HepG2 (cell line): ENCODE data around the gene ADRA1B. TPM values are rescaled to one million over a fixed set of nuclear protein-coding genes. Genes with fewer than 3 reads are reported as not detected.

ENCODE experiments used
- ATAC-seq: fragments of 200-7000 bp; cut with Tn5 transposase; 3 replicates; pipeline ENCODE4 v1.9.1; 2020; ENCODE audit warnings: mild to moderate bottlenecking, moderate library complexity
- BruUV-seq: library from RNA; stranded (reverse); fragments of 400-500 nt; replicated peaks from 2 replicates; lab custom pipeline; 2021; lab: Mats Ljungman, UMichigan
- CTCF ChIA-PET: fragments of 300-600 bp; formaldehyde crosslinking; extraction: SDS; loops from one replicate; lab custom pipeline; 2021; ENCODE audit warnings: low total read pairs, inconsistent platforms, low intra/inter-chr PET ratio; lab: Yijun Ruan, JAX
- POLR2A ChIA-PET: fragments of 350-600 bp; sonication (Branson Sonifier 250); formaldehyde crosslinking; loops from one replicate; lab custom pipeline; 2020; ENCODE audit warnings: antibody characterized with exemption, inconsistent platforms; lab: Yijun Ruan, JAX
- DNase-seq: peaks from one replicate; pipeline ENCODE4 v3.0.0-alpha.2; 2015; ENCODE audit warnings: low spot score
- FAIRE-seq: peaks from 3 replicates; lab custom pipeline; 2011; peaks lifted over from hg19 to GRCh38; lab: Jason Lieb, UNC
- H2AFZ ChIP-seq: one replicate; pipeline ENCODE4 v1.6.1; 2011; ENCODE audit warnings: low read length, inconsistent platforms
- H3K27ac ChIP-seq: fragments of 300-600 bp; 3 replicates; pipeline ENCODE4 v1.8.0; 2011; ENCODE audit warnings: mixed run types, mild to moderate bottlenecking, mixed read lengths, low read length, inconsistent platforms; ENCODE audit not compliant: insufficient read depth; ENCODE audit errors: extremely low read length
- H3K27me3 ChIP-seq, 2 experiments: fragments of 200-600 bp in 1 of 2; 2 replicates in 1 of 2; 3 replicates in 1 of 2; pipeline versions ENCODE4 v1.6.0 to v1.8.0; 2011; ENCODE audit warnings: low read length in 2 of 2, mild to moderate bottlenecking in 2 of 2, moderate library complexity in 2 of 2, inconsistent platforms in 1 of 2; ENCODE audit not compliant: insufficient read depth in 2 of 2, control insufficient read depth in 1 of 2
- H3K36me3 ChIP-seq, 2 experiments: fragments of 200-600 bp in 1 of 2; replicated peaks in 1 of 2; 2 replicates in 1 of 2; 3 replicates in 1 of 2; pipeline versions ENCODE4 v1.5.1 to v1.8.0; 2011; ENCODE audit warnings: low read length in 2 of 2, inconsistent platforms in 1 of 2; ENCODE audit not compliant: insufficient read depth in 2 of 2, control insufficient read depth in 1 of 2
- H3K4me1 ChIP-seq: 2 replicates; pipeline ENCODE4 v1.5.1; 2012; ENCODE audit warnings: low read length, inconsistent platforms; ENCODE audit not compliant: insufficient read depth
- H3K4me2 ChIP-seq: 2 replicates; pipeline ENCODE4 v1.6.0; 2011; ENCODE audit warnings: low read depth, low read length, inconsistent platforms
- H3K4me3 ChIP-seq, 3 experiments: fragments of 200-600 bp in 1 of 3; sonication (generic), shearing (Covaris generic) in 1 of 3; replicated peaks in 1 of 3; 2 replicates each; pipeline ENCODE4 v1.5.1; 2011 to 2016; ENCODE audit warnings: low read length in 3 of 3, inconsistent platforms in 2 of 3, low read depth in 2 of 3, mild to moderate bottlenecking in 2 of 3, control low read depth in 1 of 3, mixed read lengths in 1 of 3; ENCODE audit not compliant: insufficient read depth in 1 of 3
- H3K79me2 ChIP-seq: one replicate; pipeline ENCODE4 v1.6.1; 2011; ENCODE audit warnings: low read length, inconsistent platforms; ENCODE audit not compliant: insufficient read depth
- H3K9ac ChIP-seq: 2 replicates; pipeline ENCODE4 v1.6.0; 2011; ENCODE audit warnings: mild to moderate bottlenecking, low read depth, low read length, inconsistent platforms; ENCODE audit not compliant: insufficient read depth
- H3K9me3 ChIP-seq: 2 replicates; pipeline ENCODE4 v1.5.1; 2012; ENCODE audit warnings: mild to moderate bottlenecking, low read length
- H4K20me1 ChIP-seq: 2 replicates; pipeline ENCODE4 v1.6.0; 2011; ENCODE audit warnings: inconsistent platforms, mild to moderate bottlenecking, low read length, moderate library complexity; ENCODE audit not compliant: insufficient read depth
- HNF1B ChIP-seq: sonication (generic); formaldehyde crosslinking; IDR thresholded peaks from 2 replicates; pipeline ENCODE4 v1.5.1; 2020; ENCODE audit warnings: mild to moderate bottlenecking, moderate library complexity, missing genetic modification reagents
- NFE2L2 ChIP-seq: fragments of 150-350 bp; IDR thresholded peaks from 2 replicates; pipeline ENCODE4 v1.6.1; 2014; ENCODE audit warnings: low read length
- NFYC ChIP-seq: IDR thresholded peaks from 2 replicates; pipeline ENCODE4 v1.6.1; 2016; ENCODE audit warnings: missing genetic modification reagents, missing compliant biosample characterization
- PTBP1 ChIP-seq: fragments of 200-400 bp; formaldehyde crosslinking; IDR thresholded peaks from 2 replicates; pipeline ENCODE4 v1.6.1; 2018; ENCODE audit warnings: low read length, low read depth; ENCODE audit not compliant: poor library complexity, severe bottlenecking
- SP140L ChIP-seq: sonication (generic); formaldehyde crosslinking; IDR thresholded peaks from 2 replicates; pipeline ENCODE4 v1.4.0; 2020; ENCODE audit warnings: missing genetic modification reagents, borderline replicate concordance
- XBP1 ChIP-seq: sonication (generic); formaldehyde crosslinking; IDR thresholded peaks from 2 replicates; pipeline ENCODE4 v1.5.0; 2020; ENCODE audit warnings: missing genetic modification reagents
- ZFYVE20 ChIP-seq: sonication (generic); formaldehyde crosslinking; IDR thresholded peaks from 2 replicates; pipeline ENCODE4 v1.8.0; 2023; ENCODE audit warnings: low read depth, mild to moderate bottlenecking, moderate library complexity, missing genetic modification reagents, borderline replicate concordance
- ZNF543 ChIP-seq: sonication (generic); formaldehyde crosslinking; IDR thresholded peaks from 2 replicates; pipeline ENCODE4 v1.4.0; 2020; ENCODE audit warnings: mild to moderate bottlenecking, missing genetic modification reagents
- ZNF546 ChIP-seq: sonication (generic); formaldehyde crosslinking; conservative IDR thresholded peaks from 2 replicates; pipeline ENCODE4 v1.8.1; 2023; ENCODE audit warnings: mild to moderate bottlenecking, missing genetic modification reagents
- ZNF550 ChIP-seq: sonication (generic); formaldehyde crosslinking; IDR thresholded peaks from 2 replicates; pipeline ENCODE4 v1.4.0; 2020; ENCODE audit warnings: mild to moderate bottlenecking, missing genetic modification reagents, borderline replicate concordance
- ZNF564 ChIP-seq: sonication (generic); formaldehyde crosslinking; IDR thresholded peaks from 2 replicates; pipeline ENCODE4 v1.8.1; 2023; ENCODE audit warnings: mild to moderate bottlenecking, missing genetic modification reagents
- ZNF720 ChIP-seq: sonication (generic); formaldehyde crosslinking; IDR thresholded peaks from 2 replicates; pipeline ENCODE4 v1.4.0; 2020; ENCODE audit warnings: missing genetic modification reagents
- WGBS: methylation state at CpG from one replicate; pipeline ENCODE4 v1.1.6; 2017; ENCODE audit warnings: low lambda C conversion rate; 5-methylcytosine and 5-hydroxymethylcytosine counted together
- in situ Hi-C: cut with HindIII; loops from 2 replicates; pipeline ENCODE4 v1.10.0; 2017; ENCODE audit warnings: low pct_unique_long_range_greater_than_20kb; ENCODE audit not compliant: extremely low pct_ligation_motif_present
- intact Hi-C: fragments of 100-400 bp; cut with micrococcal nuclease; formaldehyde crosslinking; loops from one replicate; pipeline ENCODE4 v1.10.0; 2022; ENCODE audit not compliant: unreplicated experiment
- polyA plus RNA-seq, 8 experiments: library from polyadenylated mRNA; depleted of rRNA in 3 of 8; stranded (reverse) in 7 of 8; unstranded in 1 of 8; fragments of >200 nt; fragmentation: Illumina TruSeq in 4 of 8; extraction: Trizol in 4 of 8; gene quantifications; 2 replicates each; pipeline versions ENCODE4 v1.2.1 to v1.2.3, GENCODE V29; 2011 to 2016; ENCODE audit warnings: low read depth in 4 of 8, missing spikeins in 1 of 8, mixed read lengths in 1 of 8; ENCODE audit not compliant: insufficient read depth in 1 of 8
- total RNA-seq, 5 experiments: library from RNA; depleted of rRNA; stranded (reverse); fragments of >200 nt; fragmentation: Illumina TruSeq; extraction: Trizol; gene quantifications; 2 replicates each; pipeline ENCODE4 v1.2.3, GENCODE V29; 2016; ENCODE audit warnings: low read depth in 1 of 5
- TF ChIP-seq, protein P1 (sequence below): IDR thresholded peaks from 2 replicates; pipeline ENCODE4 v1.6.1; 2016; ENCODE audit warnings: low read depth, missing genetic modification reagents, missing compliant biosample characterization
- TF ChIP-seq, protein P2 (sequence below), 2 experiments: IDR thresholded peaks; 2 replicates each; pipeline ENCODE4 v1.6.1; 2011 to 2012; ENCODE audit warnings: low read length in 2 of 2, borderline replicate concordance in 1 of 2, low read depth in 1 of 2, mild to moderate bottlenecking in 1 of 2, moderate library complexity in 1 of 2

ADRA1B gene
- total and polyA plus RNA-seq, 2 of the 13 experiments (the other 11 are each of a cell fraction or from before 2014, with no cell fraction given) = not detected

GRCh38 chr5:159921721-159922120 lies 5.4 kb downstream of the ADRA1B start:
- Histone ChIP-seq H3K9me3 (no peaks in the 10 kb centered on the region), H3K4me1 (no peaks in the 10 kb centered on the region), H3K27me3 (peaks cover 0 to 58% of the 10 kb centered on the region in 2 experiments; a peak in 3 of 5 replicates), H3K27ac (no peak overlapping the region), H3K4me3 (no peak overlapping the region), H3K4me2 (no peak overlapping the region), H2AFZ (no peak overlapping the region), H3K9ac (no peak overlapping the region), H3K36me3 (no peaks in the 10 kb centered on the region), H3K79me2 (no peaks in the 10 kb centered on the region), H4K20me1 (no peaks in the 10 kb centered on the region)
- WGBS = 3% methylated on average over 3 of the region's 3 CpGs
- no peak for ATAC-seq
- FAIRE-seq = no peak
- intact Hi-C loops = no loop called here
- ChIA-PET POLR2A (no interaction called here), CTCF (no interaction called here)
- no TSS peak for BruUV-seq
- in situ Hi-C loops = no loop called here
- DNase-seq = no peak
- no peak for TF ChIP-seq NFYC (CRISPR knock-in tag)
- TF ChIP-seq ZFYVE20 = no peak
- no peak for TF ChIP-seq ZNF546 (CRISPR knock-in tag)
- no peak for TF ChIP-seq HNF1B (CRISPR knock-in tag)
- no peak for TF ChIP-seq NFE2L2
- no peak for TF ChIP-seq ZNF564 (CRISPR knock-in tag)
- TF ChIP-seq ZNF550 = no peak
- no peak for TF ChIP-seq PTBP1
- no peak for TF ChIP-seq SP140L
- TF ChIP-seq ZNF543 (CRISPR knock-in tag) = no peak
- no peak for TF ChIP-seq XBP1 (CRISPR knock-in tag)
- TF ChIP-seq, protein P1, sequence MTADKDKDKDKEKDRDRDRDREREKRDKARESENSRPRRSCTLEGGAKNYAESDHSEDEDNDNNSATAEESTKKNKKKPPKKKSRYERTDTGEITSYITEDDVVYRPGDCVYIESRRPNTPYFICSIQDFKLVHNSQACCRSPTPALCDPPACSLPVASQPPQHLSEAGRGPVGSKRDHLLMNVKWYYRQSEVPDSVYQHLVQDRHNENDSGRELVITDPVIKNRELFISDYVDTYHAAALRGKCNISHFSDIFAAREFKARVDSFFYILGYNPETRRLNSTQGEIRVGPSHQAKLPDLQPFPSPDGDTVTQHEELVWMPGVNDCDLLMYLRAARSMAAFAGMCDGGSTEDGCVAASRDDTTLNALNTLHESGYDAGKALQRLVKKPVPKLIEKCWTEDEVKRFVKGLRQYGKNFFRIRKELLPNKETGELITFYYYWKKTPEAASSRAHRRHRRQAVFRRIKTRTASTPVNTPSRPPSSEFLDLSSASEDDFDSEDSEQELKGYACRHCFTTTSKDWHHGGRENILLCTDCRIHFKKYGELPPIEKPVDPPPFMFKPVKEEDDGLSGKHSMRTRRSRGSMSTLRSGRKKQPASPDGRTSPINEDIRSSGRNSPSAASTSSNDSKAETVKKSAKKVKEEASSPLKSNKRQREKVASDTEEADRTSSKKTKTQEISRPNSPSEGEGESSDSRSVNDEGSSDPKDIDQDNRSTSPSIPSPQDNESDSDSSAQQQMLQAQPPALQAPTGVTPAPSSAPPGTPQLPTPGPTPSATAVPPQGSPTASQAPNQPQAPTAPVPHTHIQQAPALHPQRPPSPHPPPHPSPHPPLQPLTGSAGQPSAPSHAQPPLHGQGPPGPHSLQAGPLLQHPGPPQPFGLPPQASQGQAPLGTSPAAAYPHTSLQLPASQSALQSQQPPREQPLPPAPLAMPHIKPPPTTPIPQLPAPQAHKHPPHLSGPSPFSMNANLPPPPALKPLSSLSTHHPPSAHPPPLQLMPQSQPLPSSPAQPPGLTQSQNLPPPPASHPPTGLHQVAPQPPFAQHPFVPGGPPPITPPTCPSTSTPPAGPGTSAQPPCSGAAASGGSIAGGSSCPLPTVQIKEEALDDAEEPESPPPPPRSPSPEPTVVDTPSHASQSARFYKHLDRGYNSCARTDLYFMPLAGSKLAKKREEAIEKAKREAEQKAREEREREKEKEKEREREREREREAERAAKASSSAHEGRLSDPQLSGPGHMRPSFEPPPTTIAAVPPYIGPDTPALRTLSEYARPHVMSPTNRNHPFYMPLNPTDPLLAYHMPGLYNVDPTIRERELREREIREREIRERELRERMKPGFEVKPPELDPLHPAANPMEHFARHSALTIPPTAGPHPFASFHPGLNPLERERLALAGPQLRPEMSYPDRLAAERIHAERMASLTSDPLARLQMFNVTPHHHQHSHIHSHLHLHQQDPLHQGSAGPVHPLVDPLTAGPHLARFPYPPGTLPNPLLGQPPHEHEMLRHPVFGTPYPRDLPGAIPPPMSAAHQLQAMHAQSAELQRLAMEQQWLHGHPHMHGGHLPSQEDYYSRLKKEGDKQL = no peak
- no peak for TF ChIP-seq ZNF720 (CRISPR knock-in tag)
- TF ChIP-seq, protein P2, sequence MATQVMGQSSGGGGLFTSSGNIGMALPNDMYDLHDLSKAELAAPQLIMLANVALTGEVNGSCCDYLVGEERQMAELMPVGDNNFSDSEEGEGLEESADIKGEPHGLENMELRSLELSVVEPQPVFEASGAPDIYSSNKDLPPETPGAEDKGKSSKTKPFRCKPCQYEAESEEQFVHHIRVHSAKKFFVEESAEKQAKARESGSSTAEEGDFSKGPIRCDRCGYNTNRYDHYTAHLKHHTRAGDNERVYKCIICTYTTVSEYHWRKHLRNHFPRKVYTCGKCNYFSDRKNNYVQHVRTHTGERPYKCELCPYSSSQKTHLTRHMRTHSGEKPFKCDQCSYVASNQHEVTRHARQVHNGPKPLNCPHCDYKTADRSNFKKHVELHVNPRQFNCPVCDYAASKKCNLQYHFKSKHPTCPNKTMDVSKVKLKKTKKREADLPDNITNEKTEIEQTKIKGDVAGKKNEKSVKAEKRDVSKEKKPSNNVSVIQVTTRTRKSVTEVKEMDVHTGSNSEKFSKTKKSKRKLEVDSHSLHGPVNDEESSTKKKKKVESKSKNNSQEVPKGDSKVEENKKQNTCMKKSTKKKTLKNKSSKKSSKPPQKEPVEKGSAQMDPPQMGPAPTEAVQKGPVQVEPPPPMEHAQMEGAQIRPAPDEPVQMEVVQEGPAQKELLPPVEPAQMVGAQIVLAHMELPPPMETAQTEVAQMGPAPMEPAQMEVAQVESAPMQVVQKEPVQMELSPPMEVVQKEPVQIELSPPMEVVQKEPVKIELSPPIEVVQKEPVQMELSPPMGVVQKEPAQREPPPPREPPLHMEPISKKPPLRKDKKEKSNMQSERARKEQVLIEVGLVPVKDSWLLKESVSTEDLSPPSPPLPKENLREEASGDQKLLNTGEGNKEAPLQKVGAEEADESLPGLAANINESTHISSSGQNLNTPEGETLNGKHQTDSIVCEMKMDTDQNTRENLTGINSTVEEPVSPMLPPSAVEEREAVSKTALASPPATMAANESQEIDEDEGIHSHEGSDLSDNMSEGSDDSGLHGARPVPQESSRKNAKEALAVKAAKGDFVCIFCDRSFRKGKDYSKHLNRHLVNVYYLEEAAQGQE (IDR thresholded peaks at IDR 0.05; ENCODE audit: borderline replicate concordance in 1 of 2, low read depth in 1 of 2, low read length in 2 of 2) = no peak
